HG03108 (cell line): ENCODE results near the gene CAPN15.
"Not testable (repeated sequence)": the region's sequence is repeated elsewhere in the genome, so short reads cannot be mapped to it uniquely, and the experiment has no call there.

Experiments
- ATAC-seq: cut with Tn5 transposase; IDR thresholded peaks from one replicate; pipeline ENCODE4 v1.9.1; 2021; ENCODE audit warnings: moderate library complexity; ENCODE audit not compliant: unreplicated experiment

CAPN15 gene

GRCh38 chr16:588889-589657, 61.6 kb downstream of the CAPN15 start:
- ATAC-seq, result peak; percentile 69

- peak; percentile 73 for ATAC-seq
Measured at GRCh38 chr16:589658-590187, 62.2 kb downstream of the CAPN15 start, which contains the start of gene RAB40C. RAB40C (plus strand) TSS chr16:590066; CDS start chr16:590292, 226 bp downstream.

GRCh38 chr16:590188-590814, 62.8 kb downstream of the CAPN15 start:
- no peak for ATAC-seq

- ATAC-seq, result no peak
Measured at GRCh38 chr16:590815-591200, 63.3 kb downstream of the CAPN15 start.

GRCh38 chr16:591231-591630, 63.7 kb downstream of the CAPN15 start:
- ATAC-seq, result no peak

GRCh38 chr16:591892-592517, 64.5 kb downstream of the CAPN15 start:
- ATAC-seq, result no peak

GRCh38 chr16:592518-593306, 65.2 kb downstream of the CAPN15 start:
- no peak for ATAC-seq

- no peak for ATAC-seq
Measured at GRCh38 chr16:593406-593805, 65.9 kb downstream of the CAPN15 start.

GRCh38 chr16:593807-594206, 66.3 kb downstream of the CAPN15 start:
- no peak for ATAC-seq

- ATAC-seq, result no peak
Measured at GRCh38 chr16:595094-595528, 67.6 kb downstream of the CAPN15 start.

- ATAC-seq, result no peak
Measured at GRCh38 chr16:595942-596735, 68.6 kb downstream of the CAPN15 start.

GRCh38 chr16:596736-597060, 69.2 kb downstream of the CAPN15 start:
- no peak for ATAC-seq

- ATAC-seq, result not testable (repeated sequence)
Measured at GRCh38 chr16:597655-598054, 70.1 kb downstream of the CAPN15 start.

- ATAC-seq, result no peak
Measured at GRCh38 chr16:598823-599739, 71.6 kb downstream of the CAPN15 start.

- no peak for ATAC-seq
Measured at GRCh38 chr16:600781-601180, 73.3 kb downstream of the CAPN15 start.

GRCh38 chr16:603933-604332, 76.4 kb downstream of the CAPN15 start:
- no peak for ATAC-seq
